H1 (cell line): ENCODE data around the gene TCF19. TPM values are rescaled to one million over a fixed set of nuclear protein-coding genes. Genes with fewer than 3 reads are reported as not detected.

Experiments
- CTCF ChIA-PET: fragments of 300-600 bp; sonication (Branson Sonifier 250); formaldehyde crosslinking; loops from one replicate; lab custom pipeline; 2021; ENCODE audit not compliant: partially characterized antibody; lab: Charles Lee
- POLR2A ChIA-PET: fragments of 300-600 bp; sonication (Branson Sonifier 250); formaldehyde crosslinking; loops from one replicate; lab custom pipeline; 2021; ENCODE audit warnings: inconsistent platforms; ENCODE audit not compliant: partially characterized antibody; lab: Charles Lee
- DNase-seq, 2 experiments: peaks; one replicate each; pipeline versions ENCODE4 v3.0.0 to v3.0.0-alpha.2; 2010 to 2022; ENCODE audit warnings: low spot score in 2 of 2, low read depth in 1 of 2, mixed read lengths in 1 of 2
- FAIRE-seq: peaks from 2 replicates; lab custom pipeline; 2011; peaks lifted over from hg19 to GRCh38; lab: Jason Lieb, UNC
- H2AFZ ChIP-seq: 2 replicates; pipeline ENCODE4 v1.8.1; 2012; ENCODE audit warnings: low read length, inconsistent platforms
- H2AK5ac ChIP-seq: 2 replicates; pipeline ENCODE4 v1.6.1; 2013; ENCODE audit warnings: low read depth, low read length
- H2BK120ac ChIP-seq: replicated peaks from 2 replicates; pipeline ENCODE3; 2013; ENCODE audit warnings: low read depth, low read length, inconsistent platforms
- H2BK12ac ChIP-seq: 2 replicates; pipeline ENCODE4 v1.6.1; 2013; ENCODE audit warnings: low read depth, low read length
- H2BK15ac ChIP-seq: 2 replicates; pipeline ENCODE4 v1.6.1; 2013; ENCODE audit warnings: low read length
- H2BK20ac ChIP-seq: 2 replicates; pipeline ENCODE4 v1.6.1; 2013; ENCODE audit warnings: low read length
- H2BK5ac ChIP-seq: 2 replicates; pipeline ENCODE4 v1.6.1; 2013; ENCODE audit warnings: low read depth, low read length
- H3K14ac ChIP-seq: 2 replicates; pipeline ENCODE4 v1.6.1; 2013; ENCODE audit warnings: inconsistent platforms; ENCODE audit not compliant: insufficient read length
- H3K18ac ChIP-seq: 2 replicates; pipeline ENCODE4 v1.6.1; 2013; ENCODE audit warnings: low read length; ENCODE audit errors: extremely low read depth
- H3K23ac ChIP-seq: 2 replicates; pipeline ENCODE4 v1.6.1; 2013; ENCODE audit warnings: inconsistent platforms; ENCODE audit not compliant: insufficient read length
- H3K23me2 ChIP-seq: 2 replicates; pipeline ENCODE4 v1.6.1; 2013; ENCODE audit warnings: low read depth, low read length
- H3K27ac ChIP-seq: 2 replicates; pipeline ENCODE4 v1.6.1; 2011; ENCODE audit warnings: low read depth, low read length, inconsistent platforms
- H3K27me3 ChIP-seq, 4 experiments: replicated peaks in 1 of 4; 1 replicate in 1 of 4; 2 replicates in 3 of 4; pipeline versions ENCODE4 v1.6.1 to v1.8.1; 2011 to 2013; ENCODE audit warnings: low read length in 3 of 4, mild to moderate bottlenecking in 3 of 4, inconsistent platforms in 2 of 4, mixed read lengths in 2 of 4, moderate library complexity in 1 of 4; ENCODE audit not compliant: control insufficient read depth in 3 of 4, insufficient read depth in 3 of 4; ENCODE audit errors: extremely low read depth in 1 of 4
- H3K36me3 ChIP-seq, 4 experiments: 2 replicates each; pipeline versions ENCODE4 v1.6.1 to v1.8.1; 2011 to 2013; ENCODE audit warnings: mild to moderate bottlenecking in 4 of 4, low read length in 3 of 4, moderate library complexity in 2 of 4, control low read depth in 1 of 4, inconsistent platforms in 1 of 4; ENCODE audit not compliant: insufficient read depth in 4 of 4, control insufficient read depth in 2 of 4
- H3K4ac ChIP-seq: replicated peaks from 2 replicates; pipeline ENCODE3; 2013; ENCODE audit warnings: low read length, low read depth, mixed read lengths, inconsistent platforms; ENCODE audit not compliant: insufficient read length
- H3K4me1 ChIP-seq, 4 experiments: replicated peaks in 1 of 4; 1 replicate in 1 of 4; 2 replicates in 3 of 4; pipeline versions ENCODE4 v1.6.1 to v1.8.1; 2011 to 2013; ENCODE audit warnings: low read length in 3 of 4, inconsistent platforms in 2 of 4, mixed read lengths in 1 of 4; ENCODE audit not compliant: insufficient read depth in 4 of 4, control insufficient read depth in 3 of 4
- H3K4me2 ChIP-seq, 2 experiments: 2 replicates each; pipeline versions ENCODE4 v1.6.1 to v1.8.1; 2011 to 2013; ENCODE audit warnings: low read depth in 2 of 2, low read length in 2 of 2, control low read depth in 1 of 2, inconsistent platforms in 1 of 2, mild to moderate bottlenecking in 1 of 2; ENCODE audit not compliant: insufficient read depth in 1 of 2
- H3K4me3 ChIP-seq, 4 experiments: fragments of 200-600, 300-600 bp in 1 of 4; sonication (generic), shearing (Covaris generic), sonication (Bioruptor Twin) in 1 of 4; 2 replicates each; pipeline versions ENCODE4 v1.5.1 to v1.8.1; 2011 to 2016; ENCODE audit warnings: low read length in 4 of 4, low read depth in 3 of 4, control low read depth in 2 of 4, inconsistent platforms in 2 of 4, mild to moderate bottlenecking in 2 of 4, mixed read lengths in 1 of 4, moderate library complexity in 1 of 4; ENCODE audit not compliant: insufficient read depth in 2 of 4; ENCODE audit errors: extremely low read depth in 1 of 4
- H3K56ac ChIP-seq: replicated peaks from 2 replicates; pipeline ENCODE3; 2013; ENCODE audit warnings: low read depth, mild to moderate bottlenecking, mixed read lengths, low read length, inconsistent platforms; ENCODE audit not compliant: insufficient read length
- H3K79me1 ChIP-seq: 2 replicates; pipeline ENCODE4 v1.6.1; 2013; ENCODE audit warnings: low read depth, low read length, control low read depth
- H3K79me2 ChIP-seq, 2 experiments: 2 replicates each; pipeline versions ENCODE4 v1.6.1 to v1.8.1; 2012 to 2013; ENCODE audit warnings: low read length in 2 of 2, mild to moderate bottlenecking in 2 of 2, inconsistent platforms in 1 of 2; ENCODE audit not compliant: insufficient read depth in 2 of 2, control insufficient read depth in 1 of 2
- H3K9ac ChIP-seq, 4 experiments: replicated peaks in 1 of 4; 1 replicate in 1 of 4; 2 replicates in 3 of 4; pipeline versions ENCODE4 v1.6.1 to v1.8.1; 2011 to 2013; ENCODE audit warnings: low read depth in 3 of 4, low read length in 3 of 4, control low read depth in 2 of 4, mild to moderate bottlenecking in 2 of 4, moderate library complexity in 2 of 4, inconsistent platforms in 1 of 4; ENCODE audit errors: extremely low read depth in 1 of 4
- H3K9me3 ChIP-seq, 2 experiments: 2 replicates each; pipeline versions ENCODE4 v1.6.1 to v1.8.1; 2012 to 2013; ENCODE audit warnings: mild to moderate bottlenecking in 2 of 2, moderate library complexity in 2 of 2, control low read depth in 1 of 2, inconsistent platforms in 1 of 2, low read depth in 1 of 2, low read length in 1 of 2, mixed read lengths in 1 of 2; ENCODE audit not compliant: insufficient read depth in 2 of 2
- H4K20me1 ChIP-seq, 2 experiments: replicated peaks in 1 of 2; 2 replicates each; pipeline versions ENCODE3 to v1.8.1; 2011 to 2013; ENCODE audit warnings: inconsistent platforms in 2 of 2, low read length in 2 of 2, mild to moderate bottlenecking in 1 of 2; ENCODE audit not compliant: insufficient read depth in 2 of 2, control insufficient read depth in 1 of 2
- H4K5ac ChIP-seq: 2 replicates; pipeline ENCODE4 v1.6.1; 2013; ENCODE audit warnings: low read length, low read depth, mixed read lengths, inconsistent platforms; ENCODE audit not compliant: insufficient read length
- H4K8ac ChIP-seq: 2 replicates; pipeline ENCODE4 v1.8.0; 2013; ENCODE audit warnings: mild to moderate bottlenecking, moderate library complexity, low read length, inconsistent platforms; ENCODE audit not compliant: insufficient read depth; ENCODE audit errors: extremely low read depth
- H4K91ac ChIP-seq: replicated peaks from 2 replicates; pipeline ENCODE3; 2013; ENCODE audit warnings: low read length, mixed read lengths, inconsistent platforms; ENCODE audit not compliant: insufficient read length
- ASH2L ChIP-seq: fragments of 200-600, 300-600 bp; sonication (generic); IDR thresholded peaks from one replicate; pipeline ENCODE4 v1.7.1; 2017; ENCODE audit warnings: low read length
- E2F6 ChIP-seq: IDR thresholded peaks from 2 replicates; pipeline ENCODE4 v1.6.1; 2012; ENCODE audit warnings: inconsistent platforms
- HDAC2 ChIP-seq, 2 experiments: fragments of 300-600 bp in 1 of 2; sonication (generic) in 1 of 2; IDR thresholded peaks; 2 replicates each; pipeline ENCODE4 v1.6.1; 2011 to 2012; ENCODE audit warnings: low read depth in 2 of 2, low read length in 2 of 2, mild to moderate bottlenecking in 2 of 2, moderate library complexity in 2 of 2, borderline replicate concordance in 1 of 2, inconsistent platforms in 1 of 2
- SIN3A ChIP-seq, 2 experiments: IDR thresholded peaks in 1 of 2; conservative IDR thresholded peaks in 1 of 2; 2 replicates each; pipeline ENCODE4 v1.6.1; 2011 to 2012; ENCODE audit warnings: low read length in 2 of 2, improper control_type of control experiment in 1 of 2, low read depth in 1 of 2, mild to moderate bottlenecking in 1 of 2
- TAF1 ChIP-seq: IDR thresholded peaks from 2 replicates; pipeline ENCODE4 v1.6.1; 2011; ENCODE audit warnings: mild to moderate bottlenecking, low read depth, low read length
- TEAD4 ChIP-seq: IDR thresholded peaks from 2 replicates; pipeline ENCODE4 v1.6.1; 2012; ENCODE audit warnings: low read depth, low read length, inconsistent platforms, mixed read lengths
- WGBS, 2 experiments: shearing (Covaris generic) in 1 of 2; methylation state at CpG; one replicate each; pipeline versions ENCODE4 v1.1.6 to v1.1.7; 2013 to 2015; ENCODE audit warnings: low lambda C conversion rate in 2 of 2, mixed read lengths in 2 of 2, inconsistent platforms in 1 of 2, low coverage in 1 of 2, missing lambda C conversion rate in 1 of 2; ENCODE audit not compliant: insufficient replicate concordance in 2 of 2, insufficient coverage in 1 of 2, insufficient read length in 1 of 2; ENCODE audit errors: extremely low coverage in 1 of 2, missing lambda C conversion rate in 1 of 2; 5-methylcytosine and 5-hydroxymethylcytosine counted together
- polyA plus RNA-seq, 7 experiments: library from polyadenylated mRNA; depleted of rRNA in 3 of 7; stranded (reverse) in 5 of 7; unstranded in 2 of 7; fragments of >200 nt in 5 of 7; fragments of 200-250 nt in 2 of 7; gene quantifications; 1 replicate in 5 of 7; 2 replicates in 1 of 7; 4 replicates in 1 of 7; pipeline versions ENCODE4 v1.2.1 to v1.2.3, GENCODE V29; 2011 to 2013; ENCODE audit warnings: missing spikeins in 2 of 7, mixed read lengths in 2 of 7
- total RNA-seq: library from RNA; stranded (reverse); fragmentation: NEBNext Ultra II Directional; extraction: Animal tissue kit (Norgen Biotek cat#: 25700); gene quantifications from 2 replicates; pipeline ENCODE4 v1.2.1, GENCODE V29; 2021
- TF ChIP-seq, protein P1 (sequence below), 3 experiments: IDR thresholded peaks; 1 replicate in 2 of 3; 2 replicates in 1 of 3; pipeline versions ENCODE4 v1.5.1 to v1.6.1; 2011; ENCODE audit warnings: low read length in 3 of 3, mild to moderate bottlenecking in 3 of 3, inconsistent platforms in 2 of 3, low read depth in 1 of 3, moderate library complexity in 1 of 3; ENCODE audit not compliant: insufficient read depth in 1 of 3; ENCODE audit errors: control extremely low read depth in 1 of 3

TCF19 gene
- total and polyA plus RNA-seq, 2 of the 8 experiments (the other 6 are each of a cell fraction or from before 2014, with no cell fraction given) = 7.2 to 11.0 TPM

GRCh38 chr6:31197559-31198305 lies 39.3 kb downstream of the TCF19 start:
- H4K8ac ChIP-seq = no peak overlapping the region
- H3K14ac ChIP-seq = no peak overlapping the region
- FAIRE-seq = no peak
- peak in 1 of 2 experiments; percentile 80; a peak in 2 of 4 replicates for TF ChIP-seq SIN3A (conservative IDR thresholded peaks at IDR 0.05 in 1 of 2, IDR thresholded peaks at IDR 0.05 in 1 of 2; ENCODE audit: low read depth in 1 of 2, low read length in 2 of 2)
- TF ChIP-seq TAF1 = 0 out of 2 replicates have a peak, but pooled peaks have one; percentile 29
- TF ChIP-seq TEAD4 = no peak
- peak; percentile 53 for TF ChIP-seq ASH2L
- TF ChIP-seq, protein P1, sequence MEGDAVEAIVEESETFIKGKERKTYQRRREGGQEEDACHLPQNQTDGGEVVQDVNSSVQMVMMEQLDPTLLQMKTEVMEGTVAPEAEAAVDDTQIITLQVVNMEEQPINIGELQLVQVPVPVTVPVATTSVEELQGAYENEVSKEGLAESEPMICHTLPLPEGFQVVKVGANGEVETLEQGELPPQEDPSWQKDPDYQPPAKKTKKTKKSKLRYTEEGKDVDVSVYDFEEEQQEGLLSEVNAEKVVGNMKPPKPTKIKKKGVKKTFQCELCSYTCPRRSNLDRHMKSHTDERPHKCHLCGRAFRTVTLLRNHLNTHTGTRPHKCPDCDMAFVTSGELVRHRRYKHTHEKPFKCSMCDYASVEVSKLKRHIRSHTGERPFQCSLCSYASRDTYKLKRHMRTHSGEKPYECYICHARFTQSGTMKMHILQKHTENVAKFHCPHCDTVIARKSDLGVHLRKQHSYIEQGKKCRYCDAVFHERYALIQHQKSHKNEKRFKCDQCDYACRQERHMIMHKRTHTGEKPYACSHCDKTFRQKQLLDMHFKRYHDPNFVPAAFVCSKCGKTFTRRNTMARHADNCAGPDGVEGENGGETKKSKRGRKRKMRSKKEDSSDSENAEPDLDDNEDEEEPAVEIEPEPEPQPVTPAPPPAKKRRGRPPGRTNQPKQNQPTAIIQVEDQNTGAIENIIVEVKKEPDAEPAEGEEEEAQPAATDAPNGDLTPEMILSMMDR (IDR thresholded peaks at IDR 0.05; ENCODE audit: control extremely low read depth in 1 of 3, insufficient read depth in 1 of 3, low read depth in 1 of 3, low read length in 3 of 3) = peak in 1 of 3 experiments; percentile 3; a peak in 1 of 4 replicates
- TF ChIP-seq HDAC2 (IDR thresholded peaks at IDR 0.05; ENCODE audit: borderline replicate concordance in 1 of 2, low read depth in 2 of 2, low read length in 2 of 2) = peak in 1 of 2 experiments; percentile 38; a peak in 1 of 4 replicates
- no peak for TF ChIP-seq E2F6

More at GRCh38 chr6:31197559-31198305, 39.3 kb downstream of the TCF19 start:
- Histone ChIP-seq H4K20me1 (no peaks in the 10 kb centered on the region), H3K27ac (no peak overlapping the region), H3K23ac (no peak overlapping the region), H3K9ac (no peak overlapping the region), H3K27me3 (no peaks in the 10 kb centered on the region), H4K91ac (no peak overlapping the region), H2BK12ac (no peak overlapping the region), H3K9me3 (peaks cover 0 to 7% of the 10 kb centered on the region in 2 experiments; a peak in 1 of 4 replicates), H3K36me3 (no peaks in the 10 kb centered on the region), H2BK15ac (no peak overlapping the region), H3K23me2 (no peaks in the 10 kb centered on the region; the same call in 1 of the 2 replicates), H2AK5ac (no peak overlapping the region), H2BK120ac (no peak overlapping the region), H4K5ac (no peak overlapping the region), H3K79me1 (no peaks in the 10 kb centered on the region), H3K4me2 (peak overlapping the region; percentile 53 to 80), H2BK5ac (no peak overlapping the region), H3K56ac (no peak overlapping the region), H2AFZ (peak overlapping the region; percentile 76; the same call in 1 of the 2 replicates), H3K4me3 (peak overlapping the region; percentile 43 to 74 (median 70)), H3K4ac (no peak overlapping the region), H3K18ac (no peak overlapping the region; the same call in 1 of the 2 replicates), H3K79me2 (no peaks in the 10 kb centered on the region), H3K4me1 (peaks cover 0 to 6% (median 5%) of the 10 kb centered on the region in 4 experiments; a peak in 6 of 7 replicates), H2BK20ac (no peak overlapping the region)
- ChIA-PET POLR2A (interaction anchor here (0.6 to 61.6 kb wide), 3 partner anchors 50 to 423 kb away, joined by 3 to 2251 read pairs (median 9); partner anchors contain the start of genes CCHCR1, CDSN, POU5F1 and PRRC2A), CTCF (interaction anchor here (0.6 to 11.0 kb wide), 21 partner anchors 8 to 245 kb away, joined by 3 to 103 read pairs (median 8); partner anchors contain the start of genes PSORS1C2 and TCF19)
- DNase-seq = peak in 1 of 2 experiments; percentile 73
- WGBS, 2 experiments = 2% methylated on average over 42 of the region's 45 CpGs; no CpG with 5 or more reads in 1 of the 2 experiments
